Measurements from ENCODE around the gene FLOT1.

DNA sequence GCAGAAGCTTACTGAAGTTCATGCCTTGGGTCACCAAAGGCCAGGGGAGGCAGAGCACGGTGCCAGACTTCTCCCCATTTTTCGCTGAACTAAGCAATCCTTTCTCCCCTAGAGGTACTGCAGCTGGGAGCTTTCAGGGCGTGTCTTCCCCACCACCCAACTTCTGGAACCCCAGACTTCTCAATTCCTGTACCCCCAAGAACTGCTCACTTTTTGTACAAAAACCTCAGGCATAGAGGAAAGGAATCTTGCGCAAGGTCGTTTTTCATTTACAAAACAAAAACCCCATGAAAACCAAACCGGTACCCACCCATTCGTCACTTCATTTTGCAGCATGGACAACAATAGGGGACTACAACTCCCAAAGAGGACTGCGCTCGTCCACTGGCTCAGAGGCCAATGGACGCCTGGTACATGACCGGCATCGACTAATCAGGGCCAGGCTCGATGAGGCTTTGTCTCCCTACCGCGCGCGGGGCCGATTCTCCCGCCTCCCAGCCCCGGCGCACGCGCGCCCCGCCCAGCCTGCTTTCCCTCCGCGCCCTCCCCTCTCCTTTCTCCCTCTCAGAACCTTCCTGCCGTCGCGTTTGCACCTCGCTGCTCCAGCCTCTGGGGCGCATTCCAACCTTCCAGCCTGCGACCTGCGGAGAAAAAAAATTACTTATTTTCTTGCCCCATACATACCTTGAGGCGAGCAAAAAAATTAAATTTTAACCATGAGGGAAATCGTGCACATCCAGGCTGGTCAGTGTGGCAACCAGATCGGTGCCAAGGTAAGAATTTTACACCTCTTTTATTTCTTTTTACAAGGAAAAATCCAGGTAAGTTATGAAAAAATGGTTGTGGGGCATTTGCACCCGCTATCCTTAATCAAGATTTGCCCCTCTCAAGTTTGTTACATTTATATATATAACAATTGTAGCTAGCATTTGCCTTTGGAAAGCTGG, 22.4 kb downstream of the FLOT1 start, which contains the start of gene TUBB:
- TF ChIP-seq POLR2A (IDR thresholded peaks at IDR 0.05): peak in 1 of 2 donors; percentile 78
- TF ChIP-seq, protein P1, sequence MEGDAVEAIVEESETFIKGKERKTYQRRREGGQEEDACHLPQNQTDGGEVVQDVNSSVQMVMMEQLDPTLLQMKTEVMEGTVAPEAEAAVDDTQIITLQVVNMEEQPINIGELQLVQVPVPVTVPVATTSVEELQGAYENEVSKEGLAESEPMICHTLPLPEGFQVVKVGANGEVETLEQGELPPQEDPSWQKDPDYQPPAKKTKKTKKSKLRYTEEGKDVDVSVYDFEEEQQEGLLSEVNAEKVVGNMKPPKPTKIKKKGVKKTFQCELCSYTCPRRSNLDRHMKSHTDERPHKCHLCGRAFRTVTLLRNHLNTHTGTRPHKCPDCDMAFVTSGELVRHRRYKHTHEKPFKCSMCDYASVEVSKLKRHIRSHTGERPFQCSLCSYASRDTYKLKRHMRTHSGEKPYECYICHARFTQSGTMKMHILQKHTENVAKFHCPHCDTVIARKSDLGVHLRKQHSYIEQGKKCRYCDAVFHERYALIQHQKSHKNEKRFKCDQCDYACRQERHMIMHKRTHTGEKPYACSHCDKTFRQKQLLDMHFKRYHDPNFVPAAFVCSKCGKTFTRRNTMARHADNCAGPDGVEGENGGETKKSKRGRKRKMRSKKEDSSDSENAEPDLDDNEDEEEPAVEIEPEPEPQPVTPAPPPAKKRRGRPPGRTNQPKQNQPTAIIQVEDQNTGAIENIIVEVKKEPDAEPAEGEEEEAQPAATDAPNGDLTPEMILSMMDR (IDR thresholded peaks at IDR 0.05): peak in 2 of 12 donors; percentile 2 to 5
